ENCODE data around the gene CERS3. TPM values are rescaled to one million over a fixed set of nuclear protein-coding genes. Genes with fewer than 3 reads are reported as not detected.

CERS3 gene
- total RNA-seq, 1 donor from 2014 or later, result not detected

DNA sequence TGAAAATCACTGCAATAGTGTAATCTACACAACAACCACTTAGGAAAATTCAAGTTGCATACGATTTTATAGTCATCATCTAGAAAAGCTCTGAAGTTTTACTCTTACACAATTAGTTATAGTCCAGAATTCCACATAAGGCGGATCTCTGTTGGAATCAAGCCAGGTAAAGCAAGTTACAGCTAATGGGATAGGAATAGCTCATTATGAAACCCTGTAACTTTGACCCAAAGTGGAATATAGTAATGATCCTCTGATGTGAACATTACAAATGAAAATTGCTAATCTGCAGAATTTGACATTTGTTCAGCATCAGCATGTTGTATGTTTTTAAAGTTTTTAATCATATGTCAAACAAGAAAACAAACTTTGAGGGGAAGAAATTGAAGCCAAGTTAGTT is 4.4 kb downstream of the CERS3 start:
- no peak for TF ChIP-seq CTCF (IDR thresholded peaks at IDR 0.05; ENCODE audit: unreplicated experiment)
- H3K9me3 Mint-ChIP-seq (ENCODE audit: low read depth), result no peaks in the 10 kb centered on the region
- no peaks in the 10 kb centered on the region for H3K36me3 Mint-ChIP-seq (ENCODE audit: insufficient read depth)
- H3K4me1 Mint-ChIP-seq (ENCODE audit: low read depth), result no peaks in the 10 kb centered on the region
- DNase-seq (ENCODE audit: low spot score, unreplicated experiment), result no peak
- no peak overlapping the region for H3K4me3 Mint-ChIP-seq (ENCODE audit: low read depth)
- peaks cover 3% of the 10 kb centered on the region for H3K27me3 Mint-ChIP-seq
- no peak overlapping the region for H3K27ac Mint-ChIP-seq

GRCh38 chr15:100521907-100522306 is 6.8 kb downstream of the CERS3 start:
- H3K27me3 Mint-ChIP-seq, result no peaks in the 10 kb centered on the region
- H3K36me3 Mint-ChIP-seq (ENCODE audit: insufficient read depth), result no peaks in the 10 kb centered on the region
- no peaks in the 10 kb centered on the region for H3K9me3 Mint-ChIP-seq (ENCODE audit: low read depth)
- TF ChIP-seq CTCF (IDR thresholded peaks at IDR 0.05; ENCODE audit: unreplicated experiment), result no peak
- DNase-seq (ENCODE audit: low spot score, unreplicated experiment), result no peak
- H3K4me1 Mint-ChIP-seq (ENCODE audit: low read depth), result no peaks in the 10 kb centered on the region
- H3K27ac Mint-ChIP-seq, result no peak overlapping the region
- H3K4me3 Mint-ChIP-seq (ENCODE audit: low read depth), result no peak overlapping the region

- no peak for DNase-seq (ENCODE audit: low spot score, unreplicated experiment)
- H3K9me3 Mint-ChIP-seq (ENCODE audit: low read depth), result no peaks in the 10 kb centered on the region
- no peak for TF ChIP-seq CTCF (IDR thresholded peaks at IDR 0.05; ENCODE audit: unreplicated experiment)
- H3K36me3 Mint-ChIP-seq (ENCODE audit: insufficient read depth), result no peaks in the 10 kb centered on the region
- H3K4me3 Mint-ChIP-seq (ENCODE audit: low read depth), result no peak overlapping the region
- H3K4me1 Mint-ChIP-seq (ENCODE audit: low read depth), result no peaks in the 10 kb centered on the region
- H3K27ac Mint-ChIP-seq, result no peak overlapping the region
- no peaks in the 10 kb centered on the region for H3K27me3 Mint-ChIP-seq
Measured at GRCh38 chr15:100520132-100520921, 8.4 kb downstream of the CERS3 start.

GRCh38 chr15:100517846-100518245 is 10.9 kb downstream of the CERS3 start:
- H3K4me3 Mint-ChIP-seq (ENCODE audit: low read depth), result no peak overlapping the region
- no peaks in the 10 kb centered on the region for H3K36me3 Mint-ChIP-seq (ENCODE audit: insufficient read depth)
- H3K9me3 Mint-ChIP-seq (ENCODE audit: low read depth), result no peaks in the 10 kb centered on the region
- H3K27me3 Mint-ChIP-seq, result no peaks in the 10 kb centered on the region
- no peaks in the 10 kb centered on the region for H3K4me1 Mint-ChIP-seq (ENCODE audit: low read depth)
- H3K27ac Mint-ChIP-seq, result no peak overlapping the region
- no peak for TF ChIP-seq CTCF (IDR thresholded peaks at IDR 0.05; ENCODE audit: unreplicated experiment)
- DNase-seq (ENCODE audit: low spot score, unreplicated experiment), result no peak

GRCh38 chr15:100516643-100517512 is 11.9 kb downstream of the CERS3 start:
- Mint-ChIP-seq H3K9me3 (ENCODE audit: low read depth) (no peaks in the 10 kb centered on the region), H3K4me3 (ENCODE audit: low read depth) (no peak overlapping the region), H3K4me1 (ENCODE audit: low read depth) (no peaks in the 10 kb centered on the region), H3K36me3 (ENCODE audit: insufficient read depth) (no peaks in the 10 kb centered on the region), H3K27me3 (no peaks in the 10 kb centered on the region), H3K27ac (no peak overlapping the region)
- DNase-seq (ENCODE audit: low spot score, unreplicated experiment), result no peak
- TF ChIP-seq CTCF (IDR thresholded peaks at IDR 0.05; ENCODE audit: unreplicated experiment), result no peak
